Measurements from ENCODE around the gene CFAP119. TPM values are rescaled to one million over a fixed set of nuclear protein-coding genes. Genes with fewer than 3 reads are reported as not detected.
A peak's percentile ranks its signal among the peaks of the same experiment; 100 is the strongest.
"Not testable (repeated sequence)": the region's sequence is repeated elsewhere in the genome, so short reads cannot be mapped to it uniquely, and the experiment has no call there.

CFAP119 gene
- total RNA-seq (2021) (11.7 and 14.1 TPM in 2 replicates), Bru-seq, nascent RNA (percentile 51 among the genes with signal in this experiment), BruChase-seq, experiment 1, labeled RNA remaining after a 2-hour chase (percentile 50 among the genes with signal in this experiment), BruChase-seq, experiment 2, labeled RNA remaining after a 6-hour chase (percentile 45 among the genes with signal in this experiment)
- long read RNA-seq, partial matches to known transcripts = 1 of 14 reads
- long read RNA-seq, other reads (novel, unspliced or antisense) = 11 of 14 reads

GRCh38 chr16:30761928-30762902 lies at the start of gene CFAP119, which contains the start of gene RNF40:
Gene CFAP119, minus strand, starts transcription at chr16:30762062. Its CDS starts 314 bp downstream, at chr16:30761748.
Gene RNF40, plus strand, starts transcription at chr16:30762322. Its CDS starts 224 bp downstream, at chr16:30762546.
- BruUV-seq (replicated peaks) = TSS peak; percentile 73
- H3K9me3 ChIP-seq (ENCODE audit: low read depth, low read length, poor library complexity, severe bottlenecking) = no peaks in the 10 kb centered on the region
- peaks cover 48% of the 10 kb centered on the region for H3K36me3 ChIP-seq (ENCODE audit: insufficient read depth, low read length, poor library complexity, severe bottlenecking)
- POLR2A ChIA-PET (ENCODE audit: low non-redundant PET) = no interaction called here
- TF ChIP-seq CTCF (conservative IDR thresholded peaks at IDR 0.05; ENCODE audit: low read depth, low read length) (no peak), EZH2 (IDR thresholded peaks at IDR 0.05; ENCODE audit: borderline replicate concordance, low read depth, low read length, poor library complexity, severe bottlenecking) (no peak)
- H3K4me3 ChIP-seq (ENCODE audit: low read depth, low read length, poor library complexity, severe bottlenecking) = peak within 1 kb of the TSS; percentile 72
- H3K27me3 ChIP-seq (replicated peaks; ENCODE audit: insufficient read depth, low read depth, low read length, poor library complexity) = no peaks in the 10 kb centered on the region
- H3K4me1 ChIP-seq (ENCODE audit: insufficient read depth, low read length, poor library complexity, severe bottlenecking) = peaks cover 10% of the 10 kb centered on the region
- DNase-seq (ENCODE audit: low spot score) = peak; percentile 98
- CTCF ChIA-PET = no interaction called here
- intact Hi-C loops (cut with micrococcal nuclease; ENCODE audit: unreplicated experiment) = no loop called here
- H3K27ac ChIP-seq (ENCODE audit: low read depth, low read length, poor library complexity, severe bottlenecking) = peak within 1 kb of the TSS; percentile 83

GRCh38 chr16:30809675-30810074 lies 47.8 kb upstream of the CFAP119 start:
- H3K36me3 ChIP-seq (ENCODE audit: insufficient read depth, low read length, poor library complexity, severe bottlenecking); CTCF ChIA-PET; H3K4me1 ChIP-seq (ENCODE audit: insufficient read depth, low read length, poor library complexity, severe bottlenecking); H3K27me3 ChIP-seq (replicated peaks; ENCODE audit: insufficient read depth, low read depth, low read length, poor library complexity); POLR2A ChIA-PET (ENCODE audit: low non-redundant PET); H3K9me3 ChIP-seq (ENCODE audit: low read depth, low read length, poor library complexity, severe bottlenecking); H3K4me3 ChIP-seq (ENCODE audit: low read depth, low read length, poor library complexity, severe bottlenecking); intact Hi-C loops (cut with micrococcal nuclease; ENCODE audit: unreplicated experiment); H3K27ac ChIP-seq (ENCODE audit: low read depth, low read length, poor library complexity, severe bottlenecking); BruUV-seq (replicated peaks); DNase-seq (ENCODE audit: low spot score): not testable (repeated sequence)

GRCh38 chr16:30808890-30809426 lies 47.1 kb upstream of the CFAP119 start:
- not testable (repeated sequence) for BruUV-seq (replicated peaks)
- CTCF ChIA-PET = interaction anchor here (0.6 kb wide), 1 partner anchor 16 kb away, joined by 3 read pairs; no protein-coding TSS in a partner anchor

GRCh38 chr16:30808146-30808545 lies 46.3 kb upstream of the CFAP119 start:
- Histone ChIP-seq H3K9me3 (ENCODE audit: low read depth, low read length, poor library complexity, severe bottlenecking) (no peaks in the 10 kb centered on the region), H3K4me3 (ENCODE audit: low read depth, low read length, poor library complexity, severe bottlenecking) (no peak overlapping the region), H3K27ac (ENCODE audit: low read depth, low read length, poor library complexity, severe bottlenecking) (no peak overlapping the region), H3K4me1 (ENCODE audit: insufficient read depth, low read length, poor library complexity, severe bottlenecking) (no peaks in the 10 kb centered on the region), H3K36me3 (ENCODE audit: insufficient read depth, low read length, poor library complexity, severe bottlenecking) (no peaks in the 10 kb centered on the region), H3K27me3 (replicated peaks; ENCODE audit: insufficient read depth, low read depth, low read length, poor library complexity) (no peaks in the 10 kb centered on the region)
- TF ChIP-seq EZH2 (IDR thresholded peaks at IDR 0.05; ENCODE audit: borderline replicate concordance, low read depth, low read length, poor library complexity, severe bottlenecking) (no peak), CTCF (conservative IDR thresholded peaks at IDR 0.05; ENCODE audit: low read depth, low read length) (no peak)
- no TSS peak for BruUV-seq (replicated peaks)
- ChIA-PET POLR2A (ENCODE audit: low non-redundant PET) (interaction anchor here (0.6 to 0.7 kb wide), 2 partner anchors 21 to 208 kb away, joined by 3 to 8 read pairs; partner anchors contain the start of gene ZNF629), CTCF (no interaction called here)
- DNase-seq (ENCODE audit: low spot score) = no peak
- intact Hi-C loops (cut with micrococcal nuclease; ENCODE audit: unreplicated experiment) = no loop called here

More at GRCh38 chr16:30808890-30809426, 47.1 kb upstream of the CFAP119 start:
- H3K4me3 ChIP-seq (ENCODE audit: low read depth, low read length, poor library complexity, severe bottlenecking); DNase-seq (ENCODE audit: low spot score); POLR2A ChIA-PET (ENCODE audit: low non-redundant PET); intact Hi-C loops (cut with micrococcal nuclease; ENCODE audit: unreplicated experiment); H3K27me3 ChIP-seq (replicated peaks; ENCODE audit: insufficient read depth, low read depth, low read length, poor library complexity); H3K9me3 ChIP-seq (ENCODE audit: low read depth, low read length, poor library complexity, severe bottlenecking); H3K4me1 ChIP-seq (ENCODE audit: insufficient read depth, low read length, poor library complexity, severe bottlenecking); H3K27ac ChIP-seq (ENCODE audit: low read depth, low read length, poor library complexity, severe bottlenecking); H3K36me3 ChIP-seq (ENCODE audit: insufficient read depth, low read length, poor library complexity, severe bottlenecking): not testable (repeated sequence)
